Right lobe of liver (tissue), 6 donors: ENCODE data around the gene SYT3. TPM values are rescaled to one million over a fixed set of nuclear protein-coding genes. Genes with fewer than 3 reads are reported as not detected.

Source experiments
- ATAC-seq, 4 donors: fragments of 200-7000 bp; cut with Tn5 transposase; one replicate each; pipeline ENCODE4 v1.9.1; 2020; ENCODE audit warnings: mild to moderate bottlenecking in 4 of 4, moderate library complexity in 4 of 4
- DNase-seq, 3 donors: peaks; one replicate each; pipeline ENCODE4 v3.0.0-alpha.2; 2020
- H3K27ac ChIP-seq, 3 donors: fragments of 200-600 bp; one replicate each; pipeline ENCODE4 v1.8.0; 2022
- H3K27me3 ChIP-seq, 2 donors: fragments of 200-600 bp; one replicate each; pipeline ENCODE4 v1.8.0; 2022
- H3K36me3 ChIP-seq, 4 donors: fragments of 200-600 bp; sonication (generic) in 1 of 4; one replicate each; pipeline versions ENCODE4 v1.5.1 to v1.8.0; 2017 to 2022; ENCODE audit warnings: control low read depth in 1 of 4
- H3K4me1 ChIP-seq, 4 donors: fragments of 200-600 bp; sonication (generic) in 1 of 4; one replicate each; pipeline versions ENCODE4 v1.5.1 to v1.8.0; 2017 to 2022; ENCODE audit warnings: control low read depth in 1 of 4
- H3K4me3 ChIP-seq, 3 donors: fragments of 200-600 bp; one replicate each; pipeline ENCODE4 v1.8.0; 2022
- H3K9me3 ChIP-seq, 4 donors: fragments of 200-600 bp; sonication (generic) in 1 of 4; one replicate each; pipeline versions ENCODE4 v1.5.1 to v1.8.0; 2017 to 2022; ENCODE audit warnings: control low read depth in 1 of 4
- POLR2A ChIP-seq: fragments of 450-650 bp; IDR thresholded peaks from one replicate; pipeline ENCODE4 v1.6.1; 2017; ENCODE audit warnings: antibody characterized with exemption, mild to moderate bottlenecking
- WGBS: methylation state at CpG from one replicate; pipeline ENCODE4 v1.1.6; 2018; ENCODE audit warnings: low coverage, low lambda C conversion rate; ENCODE audit not compliant: insufficient coverage; ENCODE audit errors: missing lambda C conversion rate; 5-methylcytosine and 5-hydroxymethylcytosine counted together
- intact Hi-C, 2 donors: fragments of 100-400 bp; cut with DNase I; formaldehyde crosslinking; loops; one replicate each; pipeline versions ENCODE4 v1.11.2 to v1.14.1; 2022
- total RNA-seq, 6 experiments: library from RNA; depleted of rRNA in 2 of 6; stranded (reverse); fragments of >200 nt in 2 of 6; fragmentation: NEBNext Ultra II Directional in 3 of 6; extraction: Animal tissue kit (Norgen Biotek cat#: 25700) in 3 of 6; gene quantifications; one replicate each; pipeline versions ENCODE4 v1.1.0 to v1.2.4, GENCODE V29; 2016 to 2023
- TF ChIP-seq, protein P1 (sequence below), 4 donors: fragments of 200-600 bp in 3 of 4; fragments of 450-650 bp in 1 of 4; IDR thresholded peaks; one replicate each; pipeline versions ENCODE4 v1.5.1 to v1.8.0; 2016 to 2022; ENCODE audit warnings: antibody characterized with exemption in 4 of 4, mild to moderate bottlenecking in 2 of 4
- donor health status: DM: no; HTN: yes; CAD: no.
- donor health status: DM: no; HTN: no; CAD: no.
- donor health status: DM: no; HTN: no; CAD: no.
- donor health status: DM: no; HTN: yes; CAD: no.
- donor health status: DM: no; HTN: yes; CAD: no.

Gene SYT3
- total RNA-seq, 6 experiments from 2014 or later = not detected

GRCh38 chr19:50651174-50651573 is 11.5 kb upstream of the SYT3 start:
- ATAC-seq (no peak), DNase-seq (no peak)
- intact Hi-C loops = no loop called here
- TF ChIP-seq, protein P1, sequence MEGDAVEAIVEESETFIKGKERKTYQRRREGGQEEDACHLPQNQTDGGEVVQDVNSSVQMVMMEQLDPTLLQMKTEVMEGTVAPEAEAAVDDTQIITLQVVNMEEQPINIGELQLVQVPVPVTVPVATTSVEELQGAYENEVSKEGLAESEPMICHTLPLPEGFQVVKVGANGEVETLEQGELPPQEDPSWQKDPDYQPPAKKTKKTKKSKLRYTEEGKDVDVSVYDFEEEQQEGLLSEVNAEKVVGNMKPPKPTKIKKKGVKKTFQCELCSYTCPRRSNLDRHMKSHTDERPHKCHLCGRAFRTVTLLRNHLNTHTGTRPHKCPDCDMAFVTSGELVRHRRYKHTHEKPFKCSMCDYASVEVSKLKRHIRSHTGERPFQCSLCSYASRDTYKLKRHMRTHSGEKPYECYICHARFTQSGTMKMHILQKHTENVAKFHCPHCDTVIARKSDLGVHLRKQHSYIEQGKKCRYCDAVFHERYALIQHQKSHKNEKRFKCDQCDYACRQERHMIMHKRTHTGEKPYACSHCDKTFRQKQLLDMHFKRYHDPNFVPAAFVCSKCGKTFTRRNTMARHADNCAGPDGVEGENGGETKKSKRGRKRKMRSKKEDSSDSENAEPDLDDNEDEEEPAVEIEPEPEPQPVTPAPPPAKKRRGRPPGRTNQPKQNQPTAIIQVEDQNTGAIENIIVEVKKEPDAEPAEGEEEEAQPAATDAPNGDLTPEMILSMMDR (IDR thresholded peaks at IDR 0.05) = no peak
- no peak for TF ChIP-seq POLR2A
- Histone ChIP-seq H3K27ac (no peak overlapping the region), H3K9me3 (no peaks in the 10 kb centered on the region), H3K4me3 (no peak overlapping the region), H3K36me3 (no peaks in the 10 kb centered on the region), H3K27me3 (no peaks in the 10 kb centered on the region), H3K4me1 (no peaks in the 10 kb centered on the region)
- 77% methylated on average over 2 of the region's 2 CpGs for WGBS

- Histone ChIP-seq H3K36me3 (no peaks in the 10 kb centered on the region), H3K4me1 (no peaks in the 10 kb centered on the region), H3K4me3 (no peak within 1 kb of the TSS), H3K27ac (no peak within 1 kb of the TSS), H3K9me3 (no peaks in the 10 kb centered on the region), H3K27me3 (no peaks in the 10 kb centered on the region)
- 22% methylated on average over 2 of the region's 7 CpGs for WGBS
- intact Hi-C loops = no loop called here
- DNase-seq (no peak), ATAC-seq (peak in 1 of 4 donors; percentile 18)
- TF ChIP-seq POLR2A = no peak
These were observed 10.0 kb upstream of the SYT3 start, which contains the start of gene C19orf81 for GRCh38 chr19:50649433-50650391. Gene C19orf81 (plus strand): TSS chr19:50649445. CDS start chr19:50649445, 0 bp downstream.

DNA sequence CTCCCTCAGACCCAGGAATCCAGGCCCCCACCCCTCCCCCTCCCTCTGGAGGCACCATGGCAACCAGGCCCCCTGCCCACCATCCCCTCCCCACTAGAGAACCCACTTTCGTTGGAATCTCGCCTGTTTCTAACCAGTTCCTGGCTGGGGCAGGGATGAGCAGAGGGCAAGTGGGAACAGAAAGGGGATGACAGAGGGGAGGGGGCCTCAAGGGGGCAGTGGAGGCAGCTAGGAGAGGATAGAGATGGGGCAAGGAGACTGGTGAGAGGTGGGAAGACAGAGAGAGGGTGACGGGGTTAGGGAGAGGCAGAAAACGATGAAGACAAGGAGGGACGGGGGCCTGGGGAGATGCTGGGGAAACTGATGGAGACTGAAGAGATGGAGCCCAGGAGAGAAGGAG is 9.0 kb upstream of the SYT3 start:
- Histone ChIP-seq H3K27me3 (no peaks in the 10 kb centered on the region), H3K36me3 (no peaks in the 10 kb centered on the region), H3K9me3 (no peaks in the 10 kb centered on the region), H3K27ac (no peak overlapping the region), H3K4me1 (no peaks in the 10 kb centered on the region), H3K4me3 (no peak overlapping the region)
- intact Hi-C loops = no loop called here
- DNase-seq (no peak), ATAC-seq (no peak)
- TF ChIP-seq POLR2A = no peak
- TF ChIP-seq, protein P1 (IDR thresholded peaks at IDR 0.05) = no peak
- WGBS = 53% methylated on average over 5 of the region's 5 CpGs

GRCh38 chr19:50647879-50648615 is 8.4 kb upstream of the SYT3 start:
- H3K4me1 ChIP-seq = no peaks in the 10 kb centered on the region
- no peak overlapping the region for H3K27ac ChIP-seq
- H3K27me3 ChIP-seq = no peaks in the 10 kb centered on the region
- no peak for TF ChIP-seq POLR2A
- TF ChIP-seq, protein P1 (IDR thresholded peaks at IDR 0.05) = no peak
- no peaks in the 10 kb centered on the region for H3K9me3 ChIP-seq
- 39% methylated on average over 6 of the region's 10 CpGs for WGBS
- DNase-seq (no peak), ATAC-seq (no peak)
- no peaks in the 10 kb centered on the region for H3K36me3 ChIP-seq
- H3K4me3 ChIP-seq = no peak overlapping the region
- intact Hi-C loops = no loop called here
